PC-3 (cell line): ENCODE measurements around the gene STXBP4. TPM values are rescaled to one million over a fixed set of nuclear protein-coding genes. Genes with fewer than 3 reads are reported as not detected.

Source experiments
- ATAC-seq: fragments of 200-7000 bp; cut with Tn5 transposase; 2 replicates; pipeline ENCODE4 v1.9.1; 2020; ENCODE audit warnings: mild to moderate bottlenecking, moderate library complexity
- BruUV-seq: library from RNA; stranded (reverse); fragments of 400-500 nt; replicated peaks from 2 replicates; lab custom pipeline; 2021; lab: Mats Ljungman, UMichigan
- CTCF ChIA-PET: fragments of 300-600 bp; sonication (Branson Sonifier 250); formaldehyde crosslinking; loops from one replicate; lab custom pipeline; 2022; ENCODE audit warnings: antibody characterized with exemption; lab: Charles Lee
- POLR2A ChIA-PET: fragments of 300-600 bp; sonication (Branson Sonifier 250); formaldehyde crosslinking; loops from one replicate; lab custom pipeline; 2022; ENCODE audit warnings: antibody characterized with exemption; ENCODE audit not compliant: unreplicated experiment; lab: Charles Lee
- DNase-seq: peaks from one replicate; pipeline ENCODE4 v3.0.0-alpha.2; 2015
- H2AFZ ChIP-seq: fragments of 300-600 bp; sonication (generic); 2 replicates; pipeline ENCODE4 v1.6.0; 2016; ENCODE audit warnings: antibody characterized with exemption, low read length
- H3F3A ChIP-seq: fragments of 300-600 bp; sonication (generic); one replicate; pipeline ENCODE4 v1.6.0; 2017; ENCODE audit warnings: antibody characterized with exemption, low read length, control low read depth, mild to moderate bottlenecking; ENCODE audit not compliant: unreplicated experiment
- H3K27ac ChIP-seq: fragments of 300-600 bp; sonication (generic); 2 replicates; pipeline ENCODE4 v1.5.1; 2016; ENCODE audit warnings: mild to moderate bottlenecking, low read length
- H3K27me3 ChIP-seq: fragments of 300-600 bp; sonication (generic); 2 replicates; pipeline ENCODE4 v1.6.1; 2016; ENCODE audit warnings: low read length, mixed read lengths
- H3K36me3 ChIP-seq: fragments of 300-600 bp; sonication (generic); 2 replicates; pipeline ENCODE4 v1.6.1; 2016; ENCODE audit warnings: low read depth, mixed run types, low read length, mixed read lengths
- H3K4me1 ChIP-seq: fragments of 300-600 bp; sonication (generic); 2 replicates; pipeline ENCODE4 v1.5.1; 2016; ENCODE audit warnings: low read length; ENCODE audit not compliant: insufficient read depth
- H3K4me2 ChIP-seq: fragments of 300-600 bp; sonication (generic); 2 replicates; pipeline ENCODE4 v1.6.0; 2016; ENCODE audit warnings: low read length
- H3K4me3 ChIP-seq: fragments of 300-600 bp; sonication (generic); 2 replicates; pipeline ENCODE4 v1.5.1; 2016; ENCODE audit warnings: mild to moderate bottlenecking, low read length, mixed read lengths
- H3K79me2 ChIP-seq: fragments of 300-600 bp; sonication (generic); 2 replicates; pipeline ENCODE4 v1.6.1; 2017; ENCODE audit warnings: low read length, mixed read lengths
- H3K9ac ChIP-seq: fragments of 300-600 bp; sonication (generic); 2 replicates; pipeline ENCODE4 v1.6.0; 2016; ENCODE audit warnings: mild to moderate bottlenecking, low read length
- H3K9me2 ChIP-seq: fragments of 300-600 bp; sonication (generic); replicated peaks from 2 replicates; pipeline ENCODE4 v1.6.1; 2016; ENCODE audit warnings: mixed run types, low read length, mixed read lengths
- H3K9me3 ChIP-seq: fragments of 300-600 bp; sonication (generic); 2 replicates; pipeline ENCODE4 v1.6.1; 2016; ENCODE audit warnings: low read length, mixed read lengths
- H4K20me1 ChIP-seq: fragments of 300-600 bp; sonication (generic); 2 replicates; pipeline ENCODE4 v1.6.1; 2016; ENCODE audit warnings: low read length, mixed read lengths
- EZH2 ChIP-seq: fragments of 300-600 bp; sonication (generic); IDR thresholded peaks from one replicate; pipeline ENCODE4 v1.6.1; 2017; ENCODE audit warnings: antibody characterized with exemption, mild to moderate bottlenecking, low read length; ENCODE audit not compliant: unreplicated experiment
- EZH2phosphoT487 ChIP-seq: fragments of 300-600 bp; sonication (generic); IDR thresholded peaks from 2 replicates; pipeline ENCODE4 v1.6.1; 2018; ENCODE audit warnings: mild to moderate bottlenecking, antibody characterized with exemption, low read length, borderline replicate concordance
- intact Hi-C: fragments of 100-400 bp; cut with micrococcal nuclease; formaldehyde crosslinking; loops from 2 replicates; pipeline ENCODE4 v1.9.0; 2023
- total RNA-seq: library from RNA; depleted of rRNA; stranded (reverse); fragments of >200 nt; gene quantifications from 2 replicates; pipeline ENCODE4 v1.2.3, GENCODE V29; 2014
- TF ChIP-seq, protein P1 (sequence below): fragments of 300-600 bp; sonication (generic); conservative IDR thresholded peaks from 2 replicates; pipeline ENCODE4 v1.5.1; 2017; ENCODE audit warnings: antibody characterized with exemption, low read depth, mild to moderate bottlenecking, low read length

STXBP4 gene
- total RNA-seq, 1 experiment from 2014 or later, result 6.2 TPM

DNA sequence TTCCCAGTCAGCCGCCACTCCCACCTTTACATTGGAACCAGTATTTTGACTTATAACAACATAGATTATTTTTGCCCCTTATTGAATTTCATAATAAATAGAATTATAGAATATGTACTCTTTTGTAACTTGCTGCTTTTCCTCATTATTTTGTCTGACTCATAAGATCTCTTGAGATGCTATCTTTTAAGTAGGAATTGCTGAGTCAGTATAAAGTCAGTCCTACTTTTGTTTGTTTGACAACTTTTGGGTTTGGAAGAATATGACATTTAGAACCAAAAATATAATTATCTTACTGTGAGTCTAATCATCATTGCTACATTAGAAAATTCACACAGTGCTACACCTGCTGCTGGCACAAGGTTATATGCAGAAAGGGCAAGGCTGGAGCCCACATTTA lies 69.7 kb downstream of the STXBP4 start:
- Histone ChIP-seq H3K9ac (no peak overlapping the region), H3K4me3 (no peak overlapping the region), H3K27ac (no peak overlapping the region), H3K36me3 (no peaks in the 10 kb centered on the region), H3K27me3 (no peaks in the 10 kb centered on the region), H3K9me2 (no peaks in the 10 kb centered on the region), H3K79me2 (no peaks in the 10 kb centered on the region), H3K4me1 (no peaks in the 10 kb centered on the region), H3F3A (no peaks in the 10 kb centered on the region), H2AFZ (no peak overlapping the region), H3K9me3 (no peaks in the 10 kb centered on the region), H4K20me1 (no peaks in the 10 kb centered on the region), H3K4me2 (no peak overlapping the region)
- BruUV-seq, result no TSS peak
- peak; percentile 29 for DNase-seq
- ChIA-PET CTCF (no interaction called here), POLR2A (no interaction called here)
- intact Hi-C loops, result no loop called here
- TF ChIP-seq, protein P1, sequence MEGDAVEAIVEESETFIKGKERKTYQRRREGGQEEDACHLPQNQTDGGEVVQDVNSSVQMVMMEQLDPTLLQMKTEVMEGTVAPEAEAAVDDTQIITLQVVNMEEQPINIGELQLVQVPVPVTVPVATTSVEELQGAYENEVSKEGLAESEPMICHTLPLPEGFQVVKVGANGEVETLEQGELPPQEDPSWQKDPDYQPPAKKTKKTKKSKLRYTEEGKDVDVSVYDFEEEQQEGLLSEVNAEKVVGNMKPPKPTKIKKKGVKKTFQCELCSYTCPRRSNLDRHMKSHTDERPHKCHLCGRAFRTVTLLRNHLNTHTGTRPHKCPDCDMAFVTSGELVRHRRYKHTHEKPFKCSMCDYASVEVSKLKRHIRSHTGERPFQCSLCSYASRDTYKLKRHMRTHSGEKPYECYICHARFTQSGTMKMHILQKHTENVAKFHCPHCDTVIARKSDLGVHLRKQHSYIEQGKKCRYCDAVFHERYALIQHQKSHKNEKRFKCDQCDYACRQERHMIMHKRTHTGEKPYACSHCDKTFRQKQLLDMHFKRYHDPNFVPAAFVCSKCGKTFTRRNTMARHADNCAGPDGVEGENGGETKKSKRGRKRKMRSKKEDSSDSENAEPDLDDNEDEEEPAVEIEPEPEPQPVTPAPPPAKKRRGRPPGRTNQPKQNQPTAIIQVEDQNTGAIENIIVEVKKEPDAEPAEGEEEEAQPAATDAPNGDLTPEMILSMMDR, result no peak
- TF ChIP-seq EZH2phosphoT487 (no peak), EZH2 (no peak)
- ATAC-seq, result no peak

DNA sequence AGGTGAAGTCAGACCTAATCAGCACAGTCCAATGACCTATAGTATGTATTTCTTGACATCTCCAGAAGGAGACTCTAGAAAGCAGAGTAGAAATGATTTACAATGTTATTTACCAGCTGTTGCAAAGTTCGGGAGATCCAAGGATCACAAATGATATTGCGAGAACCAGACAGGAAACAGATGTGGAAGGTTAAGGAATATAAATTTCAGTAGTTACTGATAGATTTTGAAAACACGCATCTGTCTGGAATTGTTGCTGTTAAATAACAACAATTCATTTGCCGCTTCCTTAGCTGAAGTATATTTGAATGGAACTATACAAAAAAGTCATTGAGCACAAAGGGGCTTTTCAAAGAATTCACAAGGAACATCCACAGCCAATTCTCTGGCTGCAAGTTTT lies 72.0 kb downstream of the STXBP4 start:
- intact Hi-C loops, result no loop called here
- Histone ChIP-seq H3K4me3 (no peak overlapping the region), H3K79me2 (no peaks in the 10 kb centered on the region), H3K4me1 (no peaks in the 10 kb centered on the region), H3F3A (no peaks in the 10 kb centered on the region), H3K9me2 (no peaks in the 10 kb centered on the region), H3K9ac (no peak overlapping the region), H3K36me3 (no peaks in the 10 kb centered on the region), H3K4me2 (no peak overlapping the region), H2AFZ (no peak overlapping the region), H3K27me3 (no peaks in the 10 kb centered on the region), H3K27ac (no peak overlapping the region), H3K9me3 (no peaks in the 10 kb centered on the region), H4K20me1 (no peaks in the 10 kb centered on the region)
- no peak for ATAC-seq
- DNase-seq, result no peak
- no TSS peak for BruUV-seq
- POLR2A ChIA-PET, result no interaction called here
- CTCF ChIA-PET, result no interaction called here
- TF ChIP-seq EZH2phosphoT487, result no peak
- no peak for TF ChIP-seq EZH2
- TF ChIP-seq, protein P1, result no peak

DNA sequence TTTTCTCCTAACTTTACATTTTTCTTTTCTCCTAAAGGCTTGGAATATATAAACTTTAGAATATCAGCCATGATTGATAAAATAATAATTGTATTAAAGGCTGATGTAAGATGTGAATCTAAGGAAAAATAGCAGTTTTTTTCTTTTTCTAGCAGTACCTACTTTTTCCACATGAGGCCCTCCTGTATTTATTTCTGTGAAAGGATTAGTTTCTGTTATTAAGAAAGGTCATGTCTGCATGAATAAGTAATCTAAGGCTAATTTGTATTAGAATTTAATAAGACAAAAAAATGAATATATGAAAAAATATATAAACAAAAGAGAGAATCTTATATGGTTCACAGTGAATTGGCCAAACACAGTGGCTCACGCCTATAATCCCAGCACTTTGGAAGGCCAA lies 85.3 kb downstream of the STXBP4 start:
- CTCF ChIA-PET, result no interaction called here

More for the DNA sequence above, 85.3 kb downstream of the STXBP4 start:
- no peak overlapping the region for H2AFZ ChIP-seq
- peaks cover 16% of the 10 kb centered on the region for H3K4me1 ChIP-seq
- no peaks in the 10 kb centered on the region for H3K9me2 ChIP-seq
- ATAC-seq (no peak), DNase-seq (peak; percentile 39)
- POLR2A ChIA-PET, result no interaction called here
- no peaks in the 10 kb centered on the region for H3K79me2 ChIP-seq
- no peak overlapping the region for H3K9ac ChIP-seq
- no peaks in the 10 kb centered on the region for H3K27me3 ChIP-seq
- no peak overlapping the region for H3K27ac ChIP-seq
- peaks cover 4% of the 10 kb centered on the region for H3F3A ChIP-seq
- no TSS peak for BruUV-seq
- H3K4me3 ChIP-seq, result no peak overlapping the region
- H3K9me3 ChIP-seq, result no peaks in the 10 kb centered on the region
- H4K20me1 ChIP-seq, result no peaks in the 10 kb centered on the region
- H3K36me3 ChIP-seq, result no peaks in the 10 kb centered on the region
- no peak overlapping the region for H3K4me2 ChIP-seq
- intact Hi-C loops, result loop anchor here (1.0 to 5.0 kb wide), 3 partner anchors 242 to 463 kb away; no protein-coding TSS in a partner anchor
- TF ChIP-seq EZH2, result no peak
- TF ChIP-seq, protein P1, result peak; percentile 75
